ENCODE measurements around the gene ZNF581. TPM values are rescaled to one million over a fixed set of nuclear protein-coding genes. Genes with fewer than 3 reads are reported as not detected.

ZNF581 gene
- total RNA-seq, 1 experiment from 2014 or later, result 65.1 TPM

DNA sequence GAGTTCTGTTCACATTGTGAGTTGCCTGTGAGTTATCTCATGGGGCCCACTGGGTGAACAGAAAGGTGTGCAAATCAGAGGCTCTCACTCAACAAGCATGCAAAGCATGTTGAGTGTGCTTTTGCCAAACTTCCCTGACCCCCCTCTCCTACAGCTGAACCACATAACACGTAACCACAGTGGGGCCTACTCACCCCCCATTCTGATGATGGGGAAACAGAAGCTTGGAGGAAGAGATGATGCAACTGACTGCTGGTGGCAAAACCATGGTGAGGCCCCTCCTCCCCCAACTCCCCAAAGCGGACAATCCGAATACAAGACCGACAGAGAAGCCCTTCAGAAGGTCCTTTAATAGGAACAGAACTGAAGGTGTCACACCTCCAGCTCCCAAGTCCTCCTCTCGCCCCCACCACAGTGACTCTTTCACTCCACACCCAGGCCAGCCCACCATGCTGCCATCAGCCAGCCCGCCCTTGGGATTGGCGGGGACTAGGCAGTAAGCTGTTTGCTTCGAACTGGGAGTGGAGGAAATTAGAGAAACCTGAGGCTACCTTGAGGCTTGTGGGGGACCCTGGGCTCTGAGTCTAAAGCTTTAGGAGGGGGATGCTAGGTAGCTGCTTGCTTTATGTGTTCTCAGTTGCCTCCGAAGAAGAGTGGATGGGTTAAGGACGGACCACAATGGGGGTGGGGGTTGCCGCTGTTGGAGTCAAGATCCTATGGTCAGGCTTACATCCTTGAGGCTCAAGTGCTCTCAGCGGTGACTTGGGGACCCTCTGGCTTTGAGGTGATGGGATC, 22.8 kb upstream of the ZNF581 start:
- peak overlapping the region in 1 of 3 experiments; percentile 21; a peak in 1 of 7 replicates for H3K27ac Mint-ChIP-seq
- Histone ChIP-seq H4K20me1 (ENCODE audit: control insufficient read depth, insufficient read depth, insufficient read length) (no peaks in the 10 kb centered on the region), H3K27ac (ENCODE audit: insufficient read length, low read depth, low read length) (no peak overlapping the region), H3K23ac (ENCODE audit: insufficient read length, low read depth, low read length) (no peak overlapping the region), H2BK20ac (ENCODE audit: low read depth, low read length, poor library complexity, severe bottlenecking) (no peak overlapping the region), H4K8ac (replicated peaks; ENCODE audit: insufficient read length, low read depth, low read length) (no peak overlapping the region), H3K79me2 (ENCODE audit: insufficient read depth, low read length) (no peaks in the 10 kb centered on the region), H2BK15ac (ENCODE audit: low read depth, low read length) (no peak overlapping the region), H4K91ac (ENCODE audit: insufficient read length, low read depth, low read length) (no peak overlapping the region), H2AK5ac (ENCODE audit: insufficient read length, low read length) (no peak overlapping the region), H3K23me2 (ENCODE audit: insufficient read length, low read depth, low read length, poor library complexity, severe bottlenecking) (no peaks in the 10 kb centered on the region), H3K4ac (ENCODE audit: low read depth, low read length) (no peak overlapping the region), H2BK5ac (ENCODE audit: insufficient read length, low read length) (no peak overlapping the region), H3K9ac (ENCODE audit: extremely low read depth, insufficient read length, low read length) (no peak overlapping the region), H3K56ac (ENCODE audit: insufficient read length, low read depth, low read length) (no peak overlapping the region), H2BK120ac (ENCODE audit: low read depth, low read length, poor library complexity, severe bottlenecking) (no peak overlapping the region), H2BK12ac (ENCODE audit: insufficient read length, low read depth, low read length) (no peak overlapping the region), H3T11ph (ENCODE audit: low read length) (no peak overlapping the region), H3K4me2 (ENCODE audit: insufficient read depth, insufficient read length, low read length) (no peak overlapping the region), H3K79me1 (ENCODE audit: insufficient read depth, low read depth, low read length, poor library complexity, severe bottlenecking) (no peaks in the 10 kb centered on the region), H3K27me3 (ENCODE audit: insufficient read depth, low read length) (no peaks in the 10 kb centered on the region), H3K18ac (ENCODE audit: insufficient read length, low read depth, low read length) (no peak overlapping the region), H3K9me3 (ENCODE audit: control insufficient read depth, low read depth, low read length) (no peaks in the 10 kb centered on the region), H3K14ac (ENCODE audit: insufficient read depth, low read length) (no peak overlapping the region), H2AFZ (ENCODE audit: low read length) (no peak overlapping the region), H3K4me1 (ENCODE audit: insufficient read depth, low read length) (no peaks in the 10 kb centered on the region), H4K5ac (ENCODE audit: insufficient read length, low read depth, low read length) (no peak overlapping the region)
- DNase-seq, result no peak
- peaks cover 21 to 42% (median 41%) of the 10 kb centered on the region in 3 experiments for H3K36me3 Mint-ChIP-seq (ENCODE audit: insufficient read depth in 1 of 3, low read depth in 3 of 3)
- H3K27me3 Mint-ChIP-seq (ENCODE audit: low read depth), result peaks cover 2% of the 10 kb centered on the region
- TF ChIP-seq, protein P1, sequence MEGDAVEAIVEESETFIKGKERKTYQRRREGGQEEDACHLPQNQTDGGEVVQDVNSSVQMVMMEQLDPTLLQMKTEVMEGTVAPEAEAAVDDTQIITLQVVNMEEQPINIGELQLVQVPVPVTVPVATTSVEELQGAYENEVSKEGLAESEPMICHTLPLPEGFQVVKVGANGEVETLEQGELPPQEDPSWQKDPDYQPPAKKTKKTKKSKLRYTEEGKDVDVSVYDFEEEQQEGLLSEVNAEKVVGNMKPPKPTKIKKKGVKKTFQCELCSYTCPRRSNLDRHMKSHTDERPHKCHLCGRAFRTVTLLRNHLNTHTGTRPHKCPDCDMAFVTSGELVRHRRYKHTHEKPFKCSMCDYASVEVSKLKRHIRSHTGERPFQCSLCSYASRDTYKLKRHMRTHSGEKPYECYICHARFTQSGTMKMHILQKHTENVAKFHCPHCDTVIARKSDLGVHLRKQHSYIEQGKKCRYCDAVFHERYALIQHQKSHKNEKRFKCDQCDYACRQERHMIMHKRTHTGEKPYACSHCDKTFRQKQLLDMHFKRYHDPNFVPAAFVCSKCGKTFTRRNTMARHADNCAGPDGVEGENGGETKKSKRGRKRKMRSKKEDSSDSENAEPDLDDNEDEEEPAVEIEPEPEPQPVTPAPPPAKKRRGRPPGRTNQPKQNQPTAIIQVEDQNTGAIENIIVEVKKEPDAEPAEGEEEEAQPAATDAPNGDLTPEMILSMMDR (conservative IDR thresholded peaks at IDR 0.05), result no peak
- peaks cover 10 to 14% of the 10 kb centered on the region in 2 experiments for H3K4me1 Mint-ChIP-seq
- no peak overlapping the region for H3K4me3 Mint-ChIP-seq
- no CpG with 5 or more reads among the region's 12 CpGs for WGBS (ENCODE audit: extremely low coverage, insufficient read length, low lambda C conversion rate)
- H3K9me3 Mint-ChIP-seq, result no peaks in the 10 kb centered on the region; a peak in 1 of 5 replicates

Data from H9 (cell line).